Activated CD8-positive, alpha-beta memory T cell treated with anti-CD3 and anti-CD28 coated beads, Interleukin-2, amount 50 U/mL, for 1 hour (primary cell): ENCODE measurements around the gene AADACL2.
"Not testable (repeated sequence)": the region's sequence is repeated elsewhere in the genome, so short reads cannot be mapped to it uniquely, and the experiment has no call there.

ENCODE experiments used
- DNase-seq: peaks from one replicate; pipeline ENCODE4 v3.0.0-alpha.2; 2020; ENCODE audit errors: extremely low read depth

The AADACL2 gene

GRCh38 chr3:151765685-151766084, 32.0 kb downstream of the AADACL2 start:
- DNase-seq = no peak

GRCh38 chr3:151766454-151766853, 32.7 kb downstream of the AADACL2 start:
- no peak for DNase-seq

DNA sequence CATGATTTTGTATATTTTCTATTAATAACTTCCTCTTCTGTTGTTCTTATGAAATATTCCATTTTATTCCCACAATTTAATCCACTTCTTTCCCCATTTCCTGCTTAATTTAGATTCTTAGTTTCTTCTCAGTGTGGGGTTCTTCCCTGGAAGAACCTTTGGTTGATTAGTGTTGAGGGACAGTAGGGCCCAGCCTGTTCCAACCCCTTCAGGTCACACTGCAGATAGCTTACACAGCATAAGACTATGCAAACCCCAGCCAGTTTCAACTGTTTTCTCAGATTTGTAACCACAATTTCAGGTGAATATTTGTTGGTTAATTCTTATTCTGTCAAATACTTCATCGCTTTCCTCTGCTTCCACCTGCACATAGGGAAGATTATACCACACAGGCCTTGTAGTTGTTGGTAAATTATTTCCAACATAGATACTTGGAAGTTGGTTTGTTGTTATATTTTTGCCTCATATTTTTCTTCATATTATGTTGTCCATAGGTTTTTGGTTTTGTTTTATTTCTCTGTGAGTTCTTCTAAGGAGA, 34.7 kb downstream of the AADACL2 start:
- no peak for DNase-seq

- no peak for DNase-seq
Measured at GRCh38 chr3:151769175-151769574, 35.4 kb downstream of the AADACL2 start.

GRCh38 chr3:151770956-151771355, 37.2 kb downstream of the AADACL2 start:
- DNase-seq = no peak

DNA sequence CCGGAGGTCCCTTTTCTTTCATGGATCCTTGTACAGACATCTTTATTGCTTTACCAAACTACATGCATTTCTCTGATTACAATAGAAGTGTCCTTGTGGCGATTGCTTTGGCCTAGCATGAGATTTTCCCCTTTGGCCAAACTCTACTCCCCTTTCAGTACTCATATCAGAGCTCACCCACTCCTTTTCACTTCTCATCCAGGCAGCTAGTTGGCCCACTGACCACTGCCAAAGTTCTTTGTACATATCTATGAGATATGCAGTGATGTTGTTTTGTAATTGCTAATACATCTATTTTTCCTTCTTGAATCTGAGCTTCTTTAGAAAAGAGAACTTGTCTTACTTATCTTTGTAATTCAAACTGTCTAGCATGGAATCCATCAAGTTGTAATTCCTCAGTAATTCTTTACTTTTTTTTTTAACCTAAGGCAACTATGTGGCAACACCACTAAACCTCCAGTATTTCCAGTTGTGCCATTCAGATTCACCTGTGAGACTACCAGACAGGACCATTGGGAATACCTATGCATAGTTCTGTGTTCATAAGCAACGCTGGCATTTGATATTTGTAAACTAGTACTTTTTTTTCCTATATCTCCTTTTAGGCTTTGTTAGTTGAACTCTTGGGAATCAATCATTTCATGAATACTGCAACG, 39.2 kb downstream of the AADACL2 start:
- DNase-seq = no peak

GRCh38 chr3:151774235-151774634, 40.5 kb downstream of the AADACL2 start:
- DNase-seq = no peak

GRCh38 chr3:151774910-151775309, 41.2 kb downstream of the AADACL2 start:
- DNase-seq = no peak

GRCh38 chr3:151775314-151776258, 41.9 kb downstream of the AADACL2 start:
- DNase-seq = no peak

GRCh38 chr3:151776259-151776740, 42.6 kb downstream of the AADACL2 start:
- DNase-seq = no peak

DNA sequence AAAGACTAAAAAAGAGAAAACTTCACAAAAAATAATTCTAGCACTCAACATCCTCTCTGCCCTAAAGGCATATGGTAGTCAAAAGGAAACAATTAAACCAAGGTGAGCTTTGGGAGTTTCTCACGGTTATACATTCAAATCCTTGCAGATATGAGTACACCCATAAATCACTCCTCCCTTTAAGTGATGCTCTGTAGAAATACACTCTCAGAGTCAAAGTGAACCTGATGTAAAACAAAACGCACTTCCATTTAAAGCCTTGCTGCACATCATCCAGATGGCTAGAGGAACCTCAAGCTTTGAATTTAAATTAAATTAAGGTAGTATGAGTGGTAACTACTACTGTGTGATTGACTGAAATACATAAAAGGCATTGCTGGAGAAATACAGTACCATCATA, 44.2 kb downstream of the AADACL2 start:
- DNase-seq = no peak

GRCh38 chr3:151787626-151788025, 53.9 kb downstream of the AADACL2 start:
- DNase-seq = no peak

- DNase-seq = no peak
Measured at GRCh38 chr3:151788401-151788800, 54.7 kb downstream of the AADACL2 start.

GRCh38 chr3:151789853-151790463, 56.2 kb downstream of the AADACL2 start:
- no peak for DNase-seq

GRCh38 chr3:151790763-151791162, 57.0 kb downstream of the AADACL2 start:
- DNase-seq = not testable (repeated sequence)

- DNase-seq = no peak
Measured at GRCh38 chr3:151792411-151792810, 58.7 kb downstream of the AADACL2 start.

DNA sequence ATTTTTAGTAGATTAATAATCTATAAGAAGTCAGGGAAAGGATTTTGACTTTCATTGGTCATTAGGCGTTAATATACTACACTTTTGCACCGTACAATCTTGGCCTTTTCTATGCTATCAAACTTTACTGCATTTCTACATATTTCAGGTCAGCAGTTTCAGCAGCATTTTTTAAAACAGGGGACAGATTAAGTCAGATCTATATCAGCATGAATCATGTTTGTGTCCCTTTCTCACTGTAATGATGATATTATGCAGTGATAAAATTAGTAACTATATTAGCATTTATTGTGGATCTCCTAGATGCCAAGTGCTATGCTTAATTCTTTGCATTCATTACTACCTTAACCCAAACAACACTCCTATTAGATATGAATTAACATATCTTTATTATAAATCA, 59.9 kb downstream of the AADACL2 start:
- no peak for DNase-seq

DNA sequence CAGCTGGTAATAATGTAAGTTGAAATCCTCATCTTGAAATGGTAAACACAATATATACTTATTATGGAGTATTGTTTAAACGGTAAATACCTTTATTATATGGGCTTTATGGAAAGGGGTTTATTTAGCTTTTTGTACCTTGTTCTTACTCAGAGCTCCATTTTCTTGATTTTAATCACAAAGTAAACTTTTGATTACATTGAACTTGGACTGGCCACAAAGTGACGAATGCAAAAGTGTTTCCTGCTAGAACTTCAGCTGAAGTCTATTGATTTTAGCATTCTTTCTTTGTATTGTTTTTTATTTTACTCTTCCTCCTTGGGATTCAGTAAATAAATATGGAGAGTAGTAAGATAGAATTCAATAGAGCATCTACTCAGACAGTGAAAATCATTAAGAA, 60.4 kb downstream of the AADACL2 start:
- no peak for DNase-seq

DNA sequence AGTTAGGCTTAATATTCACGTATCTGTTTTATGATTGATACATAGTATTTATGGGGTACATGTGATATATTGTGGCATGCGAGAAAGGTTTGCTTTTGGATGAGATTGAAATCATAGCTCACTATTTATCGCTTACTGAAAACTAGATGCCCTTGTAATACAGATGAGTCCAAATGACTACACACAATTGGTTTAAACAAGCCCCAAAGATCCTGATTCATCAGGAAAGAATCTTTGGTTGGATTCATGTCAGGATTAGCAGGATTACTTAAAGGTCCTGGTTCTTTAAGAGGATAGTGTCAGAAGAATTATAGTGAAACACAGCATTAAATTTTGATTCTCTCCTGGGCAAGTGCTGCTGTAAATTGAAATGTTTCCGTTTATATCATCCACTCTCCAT, 61.5 kb downstream of the AADACL2 start:
- DNase-seq = no peak

GRCh38 chr3:151796105-151796680, 62.5 kb downstream of the AADACL2 start:
- DNase-seq = no peak

DNA sequence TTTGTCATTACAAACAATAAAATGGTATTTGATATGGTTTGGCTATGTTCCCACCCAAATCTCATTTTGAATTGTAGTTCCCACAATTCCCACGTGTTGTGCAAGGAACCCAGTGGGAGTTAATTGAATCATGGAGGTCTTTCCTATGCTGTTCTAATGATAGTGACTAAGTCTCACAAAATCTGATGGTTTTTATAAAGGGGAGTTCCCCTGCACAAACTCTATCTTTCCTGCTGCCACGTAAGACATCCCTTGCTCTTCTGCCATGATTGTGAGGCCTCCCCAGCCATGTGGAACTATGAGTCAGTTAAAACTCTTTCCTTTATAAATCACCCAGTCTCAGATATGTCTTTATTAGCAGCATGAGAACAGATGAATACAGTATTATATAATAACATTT, 64.7 kb downstream of the AADACL2 start:
- DNase-seq = no peak

GRCh38 chr3:151800431-151800830, 66.7 kb downstream of the AADACL2 start:
- DNase-seq = no peak
